HEK293 (cell line): ENCODE data around the gene IDH1.
A peak's percentile ranks its signal among the peaks of the same experiment; 100 is the strongest.
"Not testable (repeated sequence)": the region's sequence is repeated elsewhere in the genome, so short reads cannot be mapped to it uniquely, and the experiment has no call there.

Experiments used
- CTCF ChIA-PET: fragments of 350-600 bp; formaldehyde crosslinking; extraction: SDS; loops from one replicate; lab custom pipeline; 2021; ENCODE audit warnings: antibody characterized with exemption; lab: Yijun Ruan, JAX
- POLR2A ChIA-PET: fragments of 300-600 bp; formaldehyde crosslinking; extraction: SDS; loops from one replicate; lab custom pipeline; 2020; ENCODE audit warnings: antibody characterized with exemption, inconsistent platforms; lab: Yijun Ruan, JAX
- H3K27ac ChIP-seq: fragments of 200-500 bp; sonication (Bioruptor generic); 2 replicates; pipeline ENCODE4 v1.5.1; 2014; ENCODE audit warnings: low read depth, low read length, control low read depth, inconsistent platforms; ENCODE audit errors: extremely low read depth
- H3K36me3 ChIP-seq, 2 experiments: fragments of 200-500 bp in 1 of 2; sonication (Bioruptor generic) in 1 of 2; 1 replicate in 1 of 2; 2 replicates in 1 of 2; pipeline ENCODE4 v1.5.1; 2014 to 2017; ENCODE audit warnings: inconsistent platforms in 2 of 2, low read length in 2 of 2; ENCODE audit not compliant: control insufficient read depth in 2 of 2, insufficient read depth in 1 of 2
- H3K4me1 ChIP-seq: fragments of 200-500 bp; sonication (Bioruptor generic); 2 replicates; pipeline ENCODE4 v1.5.1; 2014; ENCODE audit warnings: mild to moderate bottlenecking, low read length, inconsistent platforms; ENCODE audit not compliant: control insufficient read depth, insufficient read depth
- H3K4me3 ChIP-seq: 2 replicates; pipeline ENCODE4 v1.5.1; 2011; ENCODE audit warnings: low read depth, mild to moderate bottlenecking, control low read depth, low read length, moderate library complexity
- H3K9me3 ChIP-seq: fragments of 200-500 bp; sonication (Bioruptor generic); 2 replicates; pipeline ENCODE4 v1.5.1; 2014; ENCODE audit warnings: low read depth, low read length, inconsistent platforms; ENCODE audit not compliant: control insufficient read depth, insufficient read depth
- GLIS1 ChIP-seq: fragments of 450-650 bp; formaldehyde crosslinking; IDR thresholded peaks from 2 replicates; pipeline ENCODE4 v1.5.1; 2016; ENCODE audit warnings: missing biosample characterization, missing genetic modification characterization
- HIC1 ChIP-seq: fragments of 450-650 bp; formaldehyde crosslinking; IDR thresholded peaks from 2 replicates; pipeline ENCODE4 v1.5.1; 2016; ENCODE audit warnings: missing biosample characterization, missing genetic modification characterization
- TCF7L2 ChIP-seq: IDR thresholded peaks from 2 replicates; pipeline ENCODE4 v1.6.1; 2011; ENCODE audit warnings: low read depth, mild to moderate bottlenecking, inconsistent platforms, low read length, moderate library complexity, borderline replicate concordance
- ZBTB17 ChIP-seq: fragments of 450-650 bp; formaldehyde crosslinking; IDR thresholded peaks from 2 replicates; pipeline ENCODE4 v1.5.1; 2016; ENCODE audit warnings: missing biosample characterization, missing genetic modification characterization
- ZFP37 ChIP-seq: fragments of 450-650 bp; formaldehyde crosslinking; IDR thresholded peaks from 2 replicates; pipeline ENCODE4 v1.5.1; 2016; ENCODE audit warnings: missing biosample characterization, missing genetic modification characterization
- ZNF132 ChIP-seq: fragments of 450-650 bp; formaldehyde crosslinking; IDR thresholded peaks from 2 replicates; pipeline ENCODE4 v1.5.1; 2017; ENCODE audit warnings: missing biosample characterization, missing genetic modification characterization, borderline replicate concordance
- ZNF138 ChIP-seq: fragments of 450-650 bp; formaldehyde crosslinking; IDR thresholded peaks from 2 replicates; pipeline ENCODE4 v1.5.1; 2016; ENCODE audit warnings: missing biosample characterization, missing genetic modification characterization, borderline replicate concordance
- ZNF19 ChIP-seq: fragments of 450-650 bp; formaldehyde crosslinking; IDR thresholded peaks from 2 replicates; pipeline ENCODE4; 2016; ENCODE audit warnings: missing biosample characterization, missing genetic modification characterization, low read depth
- ZNF302 ChIP-seq: fragments of 450-650 bp; formaldehyde crosslinking; IDR thresholded peaks from 2 replicates; pipeline ENCODE4 v1.5.1; 2016; ENCODE audit warnings: missing biosample characterization, missing genetic modification characterization, low read depth
- ZNF311 ChIP-seq: fragments of 450-650 bp; formaldehyde crosslinking; IDR thresholded peaks from 2 replicates; pipeline ENCODE4 v1.5.1; 2017; ENCODE audit warnings: missing biosample characterization, missing genetic modification characterization, borderline replicate concordance
- ZNF335 ChIP-seq: fragments of 450-650 bp; formaldehyde crosslinking; conservative IDR thresholded peaks from 2 replicates; pipeline ENCODE4 v1.5.1; 2016; ENCODE audit warnings: missing biosample characterization, missing genetic modification characterization
- ZNF341 ChIP-seq: fragments of 450-650 bp; formaldehyde crosslinking; IDR thresholded peaks from 2 replicates; pipeline ENCODE4; 2016; ENCODE audit warnings: low read depth, missing biosample characterization, missing genetic modification characterization
- ZNF354C ChIP-seq: fragments of 450-650 bp; formaldehyde crosslinking; IDR thresholded peaks from 2 replicates; pipeline ENCODE4 v1.5.1; 2016; ENCODE audit warnings: missing biosample characterization, missing genetic modification characterization, low read depth, borderline replicate concordance
- ZNF510 ChIP-seq: fragments of 450-650 bp; formaldehyde crosslinking; IDR thresholded peaks from 2 replicates; pipeline ENCODE4 v1.5.1; 2018; ENCODE audit warnings: mild to moderate bottlenecking, missing genetic modification characterization, missing biosample characterization; ENCODE audit not compliant: insufficient replicate concordance
- ZNF560 ChIP-seq: fragments of 450-650 bp; formaldehyde crosslinking; IDR thresholded peaks from 2 replicates; pipeline ENCODE4 v1.5.1; 2017; ENCODE audit warnings: missing biosample characterization, missing genetic modification characterization, borderline replicate concordance
- ZNF585B ChIP-seq: fragments of 450-650 bp; formaldehyde crosslinking; IDR thresholded peaks from 2 replicates; pipeline ENCODE4 v1.5.1; 2016; ENCODE audit warnings: missing biosample characterization, missing genetic modification characterization
- ZNF747 ChIP-seq: fragments of 450-650 bp; formaldehyde crosslinking; IDR thresholded peaks from 2 replicates; pipeline ENCODE4 v1.5.1; 2016; ENCODE audit warnings: missing biosample characterization, missing genetic modification characterization
- ZNF830 ChIP-seq: fragments of 450-650 bp; IDR thresholded peaks from 2 replicates; pipeline ENCODE4 v1.5.0; 2018; ENCODE audit warnings: missing biosample characterization, missing genetic modification characterization, low read depth, mild to moderate bottlenecking, moderate library complexity
- ZSCAN16 ChIP-seq: fragments of 450-650 bp; formaldehyde crosslinking; IDR thresholded peaks from 2 replicates; pipeline ENCODE4 v1.5.1; 2016; ENCODE audit warnings: missing biosample characterization, missing genetic modification characterization
- TF ChIP-seq, protein P1 (sequence below): fragments of 450-650 bp; formaldehyde crosslinking; IDR thresholded peaks from 2 replicates; pipeline ENCODE4 v1.5.1; 2016; ENCODE audit warnings: missing biosample characterization, missing genetic modification characterization
- TF ChIP-seq, protein P2 (sequence below): fragments of 450-650 bp; formaldehyde crosslinking; IDR thresholded peaks from 2 replicates; pipeline ENCODE4 v1.5.1; 2016; ENCODE audit warnings: missing biosample characterization, missing genetic modification characterization
- TF ChIP-seq, protein P3 (sequence below): fragments of 450-650 bp; IDR thresholded peaks from 2 replicates; pipeline ENCODE4 v1.5.1; 2018; ENCODE audit warnings: missing biosample characterization, mild to moderate bottlenecking, missing genetic modification characterization
- TF ChIP-seq, protein P4 (sequence below): fragments of 450-650 bp; formaldehyde crosslinking; IDR thresholded peaks from 2 replicates; pipeline ENCODE4 v1.5.1; 2016; ENCODE audit warnings: missing biosample characterization, missing genetic modification characterization

Gene IDH1

GRCh38 chr2:208222351-208222750 lies 32.5 kb downstream of the IDH1 start (continued):
- TF ChIP-seq, protein P1, sequence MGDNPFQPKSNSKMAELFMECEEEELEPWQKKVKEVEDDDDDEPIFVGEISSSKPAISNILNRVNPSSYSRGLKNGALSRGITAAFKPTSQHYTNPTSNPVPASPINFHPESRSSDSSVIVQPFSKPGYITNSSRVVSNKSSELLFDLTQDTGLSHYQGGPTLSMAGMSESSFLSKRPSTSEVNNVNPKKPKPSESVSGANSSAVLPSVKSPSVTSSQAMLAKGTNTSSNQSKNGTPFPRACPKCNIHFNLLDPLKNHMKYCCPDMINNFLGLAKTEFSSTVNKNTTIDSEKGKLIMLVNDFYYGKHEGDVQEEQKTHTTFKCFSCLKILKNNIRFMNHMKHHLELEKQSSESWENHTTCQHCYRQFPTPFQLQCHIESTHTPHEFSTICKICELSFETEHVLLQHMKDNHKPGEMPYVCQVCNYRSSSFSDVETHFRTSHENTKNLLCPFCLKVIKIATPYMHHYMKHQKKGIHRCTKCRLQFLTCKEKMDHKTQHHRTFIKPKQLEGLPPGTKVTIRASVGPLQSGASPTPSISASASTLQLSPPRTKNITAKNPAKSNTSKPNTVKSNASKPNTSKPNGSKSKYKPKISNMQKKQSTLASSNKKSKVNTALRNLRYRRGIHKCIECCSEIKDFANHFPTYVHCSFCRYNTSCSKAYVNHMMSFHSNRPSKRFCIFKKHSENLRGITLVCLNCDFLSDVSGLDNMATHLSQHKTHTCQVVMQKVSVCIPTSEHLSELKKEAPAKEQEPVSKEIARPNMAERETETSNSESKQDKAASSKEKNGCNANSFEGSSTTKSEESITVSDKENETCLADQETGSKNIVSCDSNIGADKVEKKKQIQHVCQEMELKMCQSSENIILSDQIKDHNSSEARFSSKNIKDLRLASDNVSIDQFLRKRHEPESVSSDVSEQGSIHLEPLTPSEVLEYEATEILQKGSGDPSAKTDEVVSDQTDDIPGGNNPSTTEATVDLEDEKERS (tag by site-specific recombination) = no peak
- TF ChIP-seq ZNF138 (tag by site-specific recombination) (no peak), ZBTB17 (tag by site-specific recombination) (0 out of 2 replicates have a peak, but pooled peaks have one; percentile 26), ZFP37 (tag by site-specific recombination) (no peak), ZNF560 (tag by site-specific recombination) (no peak), ZNF585B (tag by site-specific recombination) (no peak), ZNF302 (no peak), ZNF19 (tag by site-specific recombination) (no peak), GLIS1 (0 out of 2 replicates have a peak, but pooled peaks have one; percentile 12), TCF7L2 (no peak), ZNF132 (tag by site-specific recombination) (no peak), HIC1 (tag by site-specific recombination) (no peak), ZNF830 (no peak), ZNF335 (tag by site-specific recombination) (no peak), ZSCAN16 (no peak), ZNF747 (tag by site-specific recombination) (no peak), ZNF354C (tag by site-specific recombination) (no peak), ZNF311 (no peak), ZNF510 (tag by site-specific recombination) (no peak), ZNF341 (0 out of 2 replicates have a peak, but pooled peaks have one; percentile 42)
- TF ChIP-seq, protein P2, sequence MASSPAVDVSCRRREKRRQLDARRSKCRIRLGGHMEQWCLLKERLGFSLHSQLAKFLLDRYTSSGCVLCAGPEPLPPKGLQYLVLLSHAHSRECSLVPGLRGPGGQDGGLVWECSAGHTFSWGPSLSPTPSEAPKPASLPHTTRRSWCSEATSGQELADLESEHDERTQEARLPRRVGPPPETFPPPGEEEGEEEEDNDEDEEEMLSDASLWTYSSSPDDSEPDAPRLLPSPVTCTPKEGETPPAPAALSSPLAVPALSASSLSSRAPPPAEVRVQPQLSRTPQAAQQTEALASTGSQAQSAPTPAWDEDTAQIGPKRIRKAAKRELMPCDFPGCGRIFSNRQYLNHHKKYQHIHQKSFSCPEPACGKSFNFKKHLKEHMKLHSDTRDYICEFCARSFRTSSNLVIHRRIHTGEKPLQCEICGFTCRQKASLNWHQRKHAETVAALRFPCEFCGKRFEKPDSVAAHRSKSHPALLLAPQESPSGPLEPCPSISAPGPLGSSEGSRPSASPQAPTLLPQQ = no peak
- TF ChIP-seq, protein P3, sequence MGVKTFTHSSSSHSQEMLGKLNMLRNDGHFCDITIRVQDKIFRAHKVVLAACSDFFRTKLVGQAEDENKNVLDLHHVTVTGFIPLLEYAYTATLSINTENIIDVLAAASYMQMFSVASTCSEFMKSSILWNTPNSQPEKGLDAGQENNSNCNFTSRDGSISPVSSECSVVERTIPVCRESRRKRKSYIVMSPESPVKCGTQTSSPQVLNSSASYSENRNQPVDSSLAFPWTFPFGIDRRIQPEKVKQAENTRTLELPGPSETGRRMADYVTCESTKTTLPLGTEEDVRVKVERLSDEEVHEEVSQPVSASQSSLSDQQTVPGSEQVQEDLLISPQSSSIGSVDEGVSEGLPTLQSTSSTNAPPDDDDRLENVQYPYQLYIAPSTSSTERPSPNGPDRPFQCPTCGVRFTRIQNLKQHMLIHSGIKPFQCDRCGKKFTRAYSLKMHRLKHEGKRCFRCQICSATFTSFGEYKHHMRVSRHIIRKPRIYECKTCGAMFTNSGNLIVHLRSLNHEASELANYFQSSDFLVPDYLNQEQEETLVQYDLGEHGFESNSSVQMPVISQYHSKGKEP (tag by site-specific recombination) = no peak
- TF ChIP-seq, protein P4, sequence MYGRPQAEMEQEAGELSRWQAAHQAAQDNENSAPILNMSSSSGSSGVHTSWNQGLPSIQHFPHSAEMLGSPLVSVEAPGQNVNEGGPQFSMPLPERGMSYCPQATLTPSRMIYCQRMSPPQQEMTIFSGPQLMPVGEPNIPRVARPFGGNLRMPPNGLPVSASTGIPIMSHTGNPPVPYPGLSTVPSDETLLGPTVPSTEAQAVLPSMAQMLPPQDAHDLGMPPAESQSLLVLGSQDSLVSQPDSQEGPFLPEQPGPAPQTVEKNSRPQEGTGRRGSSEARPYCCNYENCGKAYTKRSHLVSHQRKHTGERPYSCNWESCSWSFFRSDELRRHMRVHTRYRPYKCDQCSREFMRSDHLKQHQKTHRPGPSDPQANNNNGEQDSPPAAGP (tag by site-specific recombination) = 0 out of 2 replicates have a peak, but pooled peaks have one; percentile 42

GRCh38 chr2:208221873-208222272 lies 33.0 kb downstream of the IDH1 start:
- H3K9me3 ChIP-seq, H3K36me3 ChIP-seq, H3K4me1 ChIP-seq, POLR2A ChIA-PET, H3K4me3 ChIP-seq, H3K27ac ChIP-seq: not testable (repeated sequence)
- CTCF ChIA-PET = interaction anchor here (0.6 kb wide), 1 partner anchor 33 kb away, joined by 4 read pairs; the partner anchor contains the start of gene IDH1
